Sigmoid colon (tissue), 3 donors: ENCODE measurements around the gene ADAD1.

Experiments
- POLR2A ChIP-seq, 2 donors: fragments of 450-650 bp; IDR thresholded peaks; one replicate each; pipeline ENCODE4 v1.6.1; 2016; ENCODE audit warnings: antibody characterized with exemption in 2 of 2, mild to moderate bottlenecking in 2 of 2, moderate library complexity in 2 of 2
- TF ChIP-seq, protein P1 (sequence below), 4 experiments: fragments of 450-650 bp in 3 of 4; fragments of 200-600 bp in 1 of 4; IDR thresholded peaks; one replicate each; pipeline ENCODE4 v1.5.1; 2016 to 2019; ENCODE audit warnings: antibody characterized with exemption in 4 of 4, mild to moderate bottlenecking in 3 of 4, moderate library complexity in 2 of 4

DNA sequence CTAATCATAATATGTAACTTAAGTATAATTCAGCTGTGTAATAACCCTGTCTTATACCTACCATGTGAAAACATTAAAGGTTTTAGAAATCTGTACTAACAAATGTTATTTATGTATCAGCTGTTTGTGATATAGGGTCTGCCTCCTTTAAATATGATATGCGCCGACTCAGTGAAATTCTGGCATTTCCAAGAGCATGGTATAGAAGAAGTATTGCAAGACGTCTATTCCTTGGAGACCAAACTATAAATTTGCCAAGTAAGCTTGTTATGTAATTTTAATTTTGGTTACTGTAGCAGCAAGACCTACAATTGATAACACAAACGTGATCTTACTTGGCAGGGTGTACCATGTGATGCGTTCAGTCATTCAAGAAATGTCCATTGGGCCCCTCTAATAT is 32.3 kb upstream of the ADAD1 start:
- TF ChIP-seq, protein P1, sequence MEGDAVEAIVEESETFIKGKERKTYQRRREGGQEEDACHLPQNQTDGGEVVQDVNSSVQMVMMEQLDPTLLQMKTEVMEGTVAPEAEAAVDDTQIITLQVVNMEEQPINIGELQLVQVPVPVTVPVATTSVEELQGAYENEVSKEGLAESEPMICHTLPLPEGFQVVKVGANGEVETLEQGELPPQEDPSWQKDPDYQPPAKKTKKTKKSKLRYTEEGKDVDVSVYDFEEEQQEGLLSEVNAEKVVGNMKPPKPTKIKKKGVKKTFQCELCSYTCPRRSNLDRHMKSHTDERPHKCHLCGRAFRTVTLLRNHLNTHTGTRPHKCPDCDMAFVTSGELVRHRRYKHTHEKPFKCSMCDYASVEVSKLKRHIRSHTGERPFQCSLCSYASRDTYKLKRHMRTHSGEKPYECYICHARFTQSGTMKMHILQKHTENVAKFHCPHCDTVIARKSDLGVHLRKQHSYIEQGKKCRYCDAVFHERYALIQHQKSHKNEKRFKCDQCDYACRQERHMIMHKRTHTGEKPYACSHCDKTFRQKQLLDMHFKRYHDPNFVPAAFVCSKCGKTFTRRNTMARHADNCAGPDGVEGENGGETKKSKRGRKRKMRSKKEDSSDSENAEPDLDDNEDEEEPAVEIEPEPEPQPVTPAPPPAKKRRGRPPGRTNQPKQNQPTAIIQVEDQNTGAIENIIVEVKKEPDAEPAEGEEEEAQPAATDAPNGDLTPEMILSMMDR (IDR thresholded peaks at IDR 0.05): no peak
- TF ChIP-seq POLR2A (IDR thresholded peaks at IDR 0.05): no peak
